HL-60 (cell line): ENCODE results near the gene PDE6B.

Experiments used
- DNase-seq, 2 experiments: peaks; one replicate each; pipeline ENCODE4 v3.0.0-alpha.2; 2010 to 2020; ENCODE audit warnings: low read depth in 1 of 2, low spot score in 1 of 2
- H3K27ac ChIP-seq: fragments of 250-450 bp; sonication (Bioruptor Pico); replicated peaks from 2 replicates; pipeline ENCODE4 v1.5.1; 2020; ENCODE audit warnings: mild to moderate bottlenecking, moderate library complexity
- H3K27me3 ChIP-seq: fragments of 250-450 bp; sonication (Bioruptor Pico); 2 replicates; pipeline ENCODE4 v1.5.1; 2021; ENCODE audit warnings: mild to moderate bottlenecking, moderate library complexity; ENCODE audit not compliant: insufficient read depth, poor library complexity, severe bottlenecking
- H3K4me3 ChIP-seq: replicated peaks from 2 replicates; pipeline ENCODE4 v1.5.1; 2011; ENCODE audit warnings: mild to moderate bottlenecking, control low read depth, low read length; ENCODE audit not compliant: insufficient read depth
- GABPA ChIP-seq: IDR thresholded peaks from 2 replicates; pipeline ENCODE4 v1.6.1; 2012; ENCODE audit warnings: low read depth
- POLR2AphosphoS5 ChIP-seq: IDR thresholded peaks from 2 replicates; pipeline ENCODE4 v1.6.1; 2012; ENCODE audit warnings: low read depth
- REST ChIP-seq: IDR thresholded peaks from 2 replicates; pipeline ENCODE4 v1.6.1; 2012; ENCODE audit warnings: low read depth; ENCODE audit not compliant: insufficient replicate concordance
- SPI1 ChIP-seq: IDR thresholded peaks from 2 replicates; pipeline ENCODE4 v1.6.1; 2012; ENCODE audit warnings: low read depth, mild to moderate bottlenecking, borderline replicate concordance
- TF ChIP-seq, protein P1 (sequence below): IDR thresholded peaks from one replicate; pipeline ENCODE4 v1.5.1; 2011; ENCODE audit warnings: low read length, control low read depth, inconsistent platforms; ENCODE audit not compliant: insufficient read depth

Gene PDE6B

DNA sequence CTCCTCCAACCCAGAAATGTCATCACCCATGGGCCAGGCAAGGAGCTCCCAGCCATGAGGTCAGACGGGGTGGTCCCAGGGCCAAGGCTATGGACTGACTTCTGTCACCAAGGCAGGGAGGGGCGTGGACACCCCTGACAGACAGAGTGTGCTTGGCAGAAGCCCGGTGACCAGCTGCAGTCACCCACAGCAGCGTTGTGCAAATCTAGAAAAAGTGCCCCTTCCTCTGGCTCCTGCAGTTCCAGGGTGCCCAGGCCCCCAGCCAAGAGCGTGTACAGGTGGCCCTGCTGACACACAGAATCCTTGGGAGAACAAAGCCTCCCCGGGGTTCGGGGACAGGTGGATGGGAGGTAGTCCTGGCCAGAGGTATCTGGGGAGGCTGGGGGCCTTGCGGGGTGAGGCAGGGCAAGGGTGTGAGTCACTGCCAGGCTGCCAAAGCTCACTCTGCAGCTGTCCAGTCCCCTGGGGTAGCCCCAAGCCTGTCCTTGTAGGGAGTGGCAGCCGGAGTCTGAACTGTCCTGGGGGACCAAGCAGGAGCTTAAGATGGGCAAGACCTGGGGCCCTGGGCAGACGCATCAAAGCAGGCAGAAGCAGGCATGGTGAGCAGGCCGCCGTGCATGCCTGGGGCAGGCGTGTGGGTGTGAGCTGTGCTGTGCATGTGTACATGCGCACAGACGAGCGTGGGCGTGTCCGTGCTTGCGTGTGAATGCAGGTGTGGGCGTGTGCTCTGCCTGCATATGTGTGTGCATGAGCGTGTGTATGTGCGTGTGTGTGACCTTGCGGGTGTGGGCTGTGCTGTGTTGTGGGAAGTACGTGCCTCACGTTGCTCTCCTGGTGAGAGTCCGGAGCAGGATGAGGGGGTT is 52.3 kb downstream of the PDE6B start:
- TF ChIP-seq, protein P1, sequence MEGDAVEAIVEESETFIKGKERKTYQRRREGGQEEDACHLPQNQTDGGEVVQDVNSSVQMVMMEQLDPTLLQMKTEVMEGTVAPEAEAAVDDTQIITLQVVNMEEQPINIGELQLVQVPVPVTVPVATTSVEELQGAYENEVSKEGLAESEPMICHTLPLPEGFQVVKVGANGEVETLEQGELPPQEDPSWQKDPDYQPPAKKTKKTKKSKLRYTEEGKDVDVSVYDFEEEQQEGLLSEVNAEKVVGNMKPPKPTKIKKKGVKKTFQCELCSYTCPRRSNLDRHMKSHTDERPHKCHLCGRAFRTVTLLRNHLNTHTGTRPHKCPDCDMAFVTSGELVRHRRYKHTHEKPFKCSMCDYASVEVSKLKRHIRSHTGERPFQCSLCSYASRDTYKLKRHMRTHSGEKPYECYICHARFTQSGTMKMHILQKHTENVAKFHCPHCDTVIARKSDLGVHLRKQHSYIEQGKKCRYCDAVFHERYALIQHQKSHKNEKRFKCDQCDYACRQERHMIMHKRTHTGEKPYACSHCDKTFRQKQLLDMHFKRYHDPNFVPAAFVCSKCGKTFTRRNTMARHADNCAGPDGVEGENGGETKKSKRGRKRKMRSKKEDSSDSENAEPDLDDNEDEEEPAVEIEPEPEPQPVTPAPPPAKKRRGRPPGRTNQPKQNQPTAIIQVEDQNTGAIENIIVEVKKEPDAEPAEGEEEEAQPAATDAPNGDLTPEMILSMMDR = no peak
- TF ChIP-seq POLR2AphosphoS5 = no peak
- TF ChIP-seq SPI1 = no peak
- TF ChIP-seq GABPA = no peak
- no peak for TF ChIP-seq REST
- Histone ChIP-seq H3K4me3 (no peak overlapping the region), H3K27me3 (peaks cover 3% of the 10 kb centered on the region), H3K27ac (no peak overlapping the region)
- no peak for DNase-seq

GRCh38 chr4:678331-679103 is 53.1 kb downstream of the PDE6B start:
- TF ChIP-seq REST (no peak), SPI1 (no peak), POLR2AphosphoS5 (no peak)
- Histone ChIP-seq H3K4me3 (no peak overlapping the region), H3K27ac (no peak overlapping the region), H3K27me3 (peaks cover 3% of the 10 kb centered on the region)
- DNase-seq = no peak

- no peak for TF ChIP-seq REST
- TF ChIP-seq SPI1 = no peak
- TF ChIP-seq, protein P1 = no peak
- no peak for TF ChIP-seq GABPA
- no peak for TF ChIP-seq POLR2AphosphoS5
- H3K4me3 ChIP-seq = no peak overlapping the region
- H3K27ac ChIP-seq = no peak overlapping the region
- DNase-seq = no peak
- peaks cover 3% of the 10 kb centered on the region for H3K27me3 ChIP-seq
Measured at GRCh38 chr4:679104-679481, 53.7 kb downstream of the PDE6B start.
